SJSA1 (cell line): ENCODE data around the gene PRMT9. TPM values are rescaled to one million over a fixed set of nuclear protein-coding genes. Genes with fewer than 3 reads are reported as not detected.

Experiments used
- DNase-seq, 2 experiments: peaks; one replicate each; pipeline ENCODE4 v3.0.0-alpha.2; 2015 to 2020; ENCODE audit warnings: low spot score in 2 of 2, low read depth in 1 of 2
- H3K27ac ChIP-seq: fragments of 250-450 bp; sonication (Bioruptor Pico); 2 replicates; pipeline ENCODE4 v1.5.1; 2020; ENCODE audit warnings: mild to moderate bottlenecking, moderate library complexity
- H3K27me3 ChIP-seq: fragments of 250-450 bp; sonication (Bioruptor Pico); replicated peaks from 2 replicates; pipeline ENCODE4 v1.5.1; 2020; ENCODE audit warnings: mild to moderate bottlenecking, moderate library complexity
- H3K36me3 ChIP-seq: fragments of 250-450 bp; sonication (Bioruptor Pico); 2 replicates; pipeline ENCODE4 v1.5.1; 2020; ENCODE audit warnings: mild to moderate bottlenecking
- H3K4me1 ChIP-seq: fragments of 250-450 bp; sonication (Bioruptor Pico); replicated peaks from 2 replicates; pipeline ENCODE4 v1.6.1; 2021; ENCODE audit warnings: mild to moderate bottlenecking
- H3K4me3 ChIP-seq: fragments of 250-450 bp; sonication (Bioruptor Pico); 2 replicates; pipeline ENCODE4 v1.5.1; 2020; ENCODE audit warnings: mild to moderate bottlenecking
- H3K9me3 ChIP-seq: fragments of 250-450 bp; sonication (Bioruptor Pico); replicated peaks from 2 replicates; pipeline ENCODE4 v1.5.1; 2020; ENCODE audit warnings: mild to moderate bottlenecking
- total RNA-seq: library from RNA; depleted of rRNA; stranded (reverse); fragments of >200 nt; shearing (Covaris generic); gene quantifications from 2 replicates; pipeline ENCODE4 v1.2.3, GENCODE V29; 2014

PRMT9 gene
- total RNA-seq, 1 experiment from 2014 or later = 7.8 TPM

- H3K4me1 ChIP-seq = no peaks in the 10 kb centered on the region
- H3K27ac ChIP-seq = no peak overlapping the region
- no peak for DNase-seq
- H3K4me3 ChIP-seq = no peak overlapping the region
- no peaks in the 10 kb centered on the region for H3K9me3 ChIP-seq
- no peaks in the 10 kb centered on the region for H3K27me3 ChIP-seq
- H3K36me3 ChIP-seq = peaks cover 18% of the 10 kb centered on the region
Observed at GRCh38 chr4:147651563-147651962, 32.4 kb downstream of the PRMT9 start.

GRCh38 chr4:147648656-147649055 lies 35.3 kb downstream of the PRMT9 start:
- Histone ChIP-seq H3K9me3 (no peaks in the 10 kb centered on the region), H3K4me1 (no peaks in the 10 kb centered on the region), H3K27me3 (no peaks in the 10 kb centered on the region), H3K36me3 (peaks cover 12% of the 10 kb centered on the region), H3K27ac (no peak overlapping the region), H3K4me3 (no peak overlapping the region)
- no peak for DNase-seq

- DNase-seq = no peak
- Histone ChIP-seq H3K27ac (no peak overlapping the region), H3K36me3 (peaks cover 24% of the 10 kb centered on the region), H3K4me1 (no peaks in the 10 kb centered on the region), H3K27me3 (no peaks in the 10 kb centered on the region), H3K9me3 (no peaks in the 10 kb centered on the region), H3K4me3 (no peak overlapping the region)
Observed at GRCh38 chr4:147645099-147645498, 38.9 kb downstream of the PRMT9 start.

- Histone ChIP-seq H3K27ac (no peak overlapping the region), H3K36me3 (peaks cover 24% of the 10 kb centered on the region), H3K27me3 (no peaks in the 10 kb centered on the region), H3K4me3 (no peak overlapping the region), H3K4me1 (no peaks in the 10 kb centered on the region), H3K9me3 (no peaks in the 10 kb centered on the region)
- no peak for DNase-seq
Observed at GRCh38 chr4:147644471-147644870, 39.5 kb downstream of the PRMT9 start.

GRCh38 chr4:147643616-147644015 lies 40.3 kb downstream of the PRMT9 start:
- H3K4me3 ChIP-seq = no peak overlapping the region

GRCh38 chr4:147640331-147640730 lies 43.6 kb downstream of the PRMT9 start:
- H3K4me3 ChIP-seq = no peak overlapping the region
- H3K4me1 ChIP-seq = peaks cover 5% of the 10 kb centered on the region
- H3K27me3 ChIP-seq = no peaks in the 10 kb centered on the region; the same call in 1 of the 2 replicates
- no peak overlapping the region for H3K27ac ChIP-seq
- H3K9me3 ChIP-seq = no peaks in the 10 kb centered on the region
- H3K36me3 ChIP-seq = peaks cover 44% of the 10 kb centered on the region
- no peak for DNase-seq

More at GRCh38 chr4:147643616-147644015, 40.3 kb downstream of the PRMT9 start:
- Histone ChIP-seq H3K27me3 (no peaks in the 10 kb centered on the region; the same call in 1 of the 2 replicates), H3K9me3 (no peaks in the 10 kb centered on the region), H3K27ac (no peak overlapping the region), H3K36me3 (peaks cover 27% of the 10 kb centered on the region), H3K4me1 (peaks cover 5% of the 10 kb centered on the region)
- DNase-seq = no peak

DNA sequence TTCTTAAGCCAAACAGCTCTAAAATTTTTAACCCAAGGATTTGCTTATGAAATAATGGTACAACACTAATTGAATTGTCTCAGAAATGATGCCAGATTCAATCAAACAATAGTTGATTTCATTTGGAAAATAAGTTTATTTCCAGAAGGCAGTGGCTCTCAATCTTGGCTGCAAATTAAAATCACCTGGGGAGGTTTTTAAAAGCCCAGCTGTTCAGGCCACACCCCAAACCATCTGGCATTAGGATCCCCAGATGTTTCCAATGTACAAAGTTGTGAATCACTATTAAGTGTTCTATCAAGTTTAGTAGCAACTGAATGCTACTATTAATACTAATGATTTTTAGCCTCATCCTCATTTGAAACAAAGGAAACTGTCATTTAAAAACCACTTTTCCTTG lies 44.6 kb downstream of the PRMT9 start:
- no peak overlapping the region for H3K4me3 ChIP-seq
- H3K4me1 ChIP-seq = peaks cover 5% of the 10 kb centered on the region
- peaks cover 54% of the 10 kb centered on the region for H3K36me3 ChIP-seq
- DNase-seq = no peak
- no peaks in the 10 kb centered on the region for H3K9me3 ChIP-seq
- 0 out of 2 replicates have a peak overlapping the region, but pooled peaks have one; percentile 6 for H3K27ac ChIP-seq
- no peaks in the 10 kb centered on the region; the same call in 1 of the 2 replicates for H3K27me3 ChIP-seq

DNA sequence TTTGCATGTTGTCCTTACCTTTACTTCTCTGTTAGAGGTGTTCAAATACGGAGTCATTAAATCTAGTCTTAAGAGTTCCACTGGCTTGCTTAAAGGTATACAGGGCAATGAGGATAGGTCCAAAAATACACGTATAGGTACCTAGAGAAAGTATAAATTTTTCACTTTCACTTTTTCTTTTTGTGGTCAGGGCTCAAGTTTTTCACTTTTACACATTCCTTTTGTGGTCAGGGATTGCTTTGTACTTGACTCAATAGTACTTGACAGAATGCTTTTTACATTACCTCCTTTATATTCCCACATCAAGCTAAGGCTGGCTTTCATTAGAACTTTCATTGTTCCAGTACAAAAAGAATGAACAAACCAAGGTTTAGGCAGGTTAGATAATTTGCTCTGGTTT lies 45.0 kb downstream of the PRMT9 start:
- no peak overlapping the region for H3K4me3 ChIP-seq
- peak in 1 of 2 experiments; percentile 10 for DNase-seq
- H3K9me3 ChIP-seq = no peaks in the 10 kb centered on the region
- H3K4me1 ChIP-seq = peaks cover 5% of the 10 kb centered on the region
- H3K27ac ChIP-seq = 0 out of 2 replicates have a peak overlapping the region, but pooled peaks have one; percentile 6
- H3K36me3 ChIP-seq = peaks cover 57% of the 10 kb centered on the region
- no peaks in the 10 kb centered on the region; the same call in 1 of the 2 replicates for H3K27me3 ChIP-seq

- Histone ChIP-seq H3K27me3 (no peaks in the 10 kb centered on the region; the same call in 1 of the 2 replicates), H3K27ac (no peak overlapping the region), H3K9me3 (no peaks in the 10 kb centered on the region), H3K4me3 (no peak overlapping the region), H3K4me1 (peaks cover 5% of the 10 kb centered on the region), H3K36me3 (peaks cover 62% of the 10 kb centered on the region)
- DNase-seq = no peak
Observed at GRCh38 chr4:147638365-147638764, 45.6 kb downstream of the PRMT9 start.

- DNase-seq = no peak
- H3K4me3 ChIP-seq = no peak overlapping the region
- H3K36me3 ChIP-seq = peaks cover 60% of the 10 kb centered on the region
- no peaks in the 10 kb centered on the region for H3K9me3 ChIP-seq
- H3K27ac ChIP-seq = no peak overlapping the region
- no peaks in the 10 kb centered on the region; the same call in 1 of the 2 replicates for H3K27me3 ChIP-seq
- H3K4me1 ChIP-seq = peaks cover 5% of the 10 kb centered on the region
Observed at GRCh38 chr4:147635348-147635747, 48.6 kb downstream of the PRMT9 start.

DNA sequence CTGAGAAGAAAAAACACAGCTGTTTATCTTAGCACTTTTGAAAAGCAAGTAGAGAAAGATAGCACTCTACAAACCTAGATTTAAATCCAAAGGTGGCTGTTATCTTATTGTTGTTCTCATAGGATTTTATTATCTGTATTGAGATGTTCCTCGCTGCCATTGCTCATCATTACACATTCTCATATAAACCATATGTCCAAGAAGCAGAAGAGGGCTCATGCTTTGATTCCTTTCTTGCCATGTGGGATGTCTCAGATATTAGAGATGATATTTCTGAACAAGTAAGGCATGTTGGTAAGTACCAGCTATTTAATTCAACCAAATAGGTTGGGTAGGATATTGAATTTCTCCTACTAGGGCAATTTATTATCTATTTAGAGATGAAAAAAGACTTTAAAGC lies 50.3 kb downstream of the PRMT9 start:
- H3K4me1 ChIP-seq = no peaks in the 10 kb centered on the region
- H3K27me3 ChIP-seq = no peaks in the 10 kb centered on the region
- peaks cover 69% of the 10 kb centered on the region for H3K36me3 ChIP-seq
- H3K9me3 ChIP-seq = no peaks in the 10 kb centered on the region
- H3K27ac ChIP-seq = no peak overlapping the region
- H3K4me3 ChIP-seq = no peak overlapping the region
- DNase-seq = no peak

- no peak for DNase-seq
- no peaks in the 10 kb centered on the region for H3K9me3 ChIP-seq
- no peaks in the 10 kb centered on the region for H3K4me1 ChIP-seq
- H3K27me3 ChIP-seq = no peaks in the 10 kb centered on the region
- H3K4me3 ChIP-seq = no peak overlapping the region
- H3K36me3 ChIP-seq = peaks cover 70% of the 10 kb centered on the region
- H3K27ac ChIP-seq = no peak overlapping the region
Observed at GRCh38 chr4:147633113-147633512, 50.9 kb downstream of the PRMT9 start.

DNA sequence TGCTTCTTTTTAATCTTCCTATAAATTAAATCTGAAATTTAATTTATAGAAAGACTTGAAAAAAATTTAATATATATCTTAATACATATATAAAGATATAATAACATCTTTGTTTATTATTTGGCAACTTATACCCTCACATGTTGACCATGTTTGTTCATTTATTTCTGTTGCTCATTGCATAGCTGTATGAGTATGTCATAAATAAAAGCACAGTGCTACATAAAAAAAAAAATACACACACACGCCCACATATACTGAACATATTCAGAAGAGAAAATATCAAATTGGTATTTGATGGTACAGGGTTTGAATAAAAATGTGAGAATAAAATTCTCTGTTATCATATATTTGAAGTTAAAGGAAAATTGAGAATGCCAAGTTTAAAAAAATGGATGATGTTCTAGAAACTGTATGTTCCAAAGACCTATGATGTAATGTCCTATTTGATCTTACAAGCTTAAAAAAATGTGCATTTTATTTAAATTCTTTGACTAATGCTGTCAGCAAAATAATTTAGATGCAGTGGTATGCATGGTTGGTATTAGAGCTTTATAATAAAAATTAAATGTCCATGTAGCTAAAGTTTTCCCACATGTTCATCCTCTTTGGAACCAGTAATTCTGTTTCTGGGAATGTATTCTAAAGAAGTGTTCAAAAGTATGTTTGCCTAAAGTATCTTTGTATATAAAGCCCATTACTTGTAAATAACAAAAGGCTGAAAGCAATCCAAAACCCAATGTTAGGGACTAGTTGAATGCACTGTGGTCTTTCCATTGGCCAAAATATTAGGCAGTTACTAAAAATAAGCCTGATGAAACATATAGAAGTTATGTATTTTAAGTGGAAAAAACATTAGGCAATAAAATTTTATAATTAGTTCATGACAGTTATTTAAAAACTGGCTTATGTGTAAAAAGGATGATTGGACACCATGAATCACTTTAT lies 53.9 kb downstream of the PRMT9 start:
- no peaks in the 10 kb centered on the region for H3K4me1 ChIP-seq
- no peak overlapping the region for H3K4me3 ChIP-seq
- H3K9me3 ChIP-seq = no peaks in the 10 kb centered on the region
- no peak for DNase-seq
- no peaks in the 10 kb centered on the region for H3K27me3 ChIP-seq
- peaks cover 66% of the 10 kb centered on the region for H3K36me3 ChIP-seq
- H3K27ac ChIP-seq = no peak overlapping the region

- no peaks in the 10 kb centered on the region for H3K4me1 ChIP-seq
- no peaks in the 10 kb centered on the region for H3K27me3 ChIP-seq
- H3K27ac ChIP-seq = no peak overlapping the region
- DNase-seq = no peak
- peaks cover 65% of the 10 kb centered on the region for H3K36me3 ChIP-seq
- H3K9me3 ChIP-seq = no peaks in the 10 kb centered on the region
- no peak overlapping the region for H3K4me3 ChIP-seq
Observed at GRCh38 chr4:147628415-147628814, 55.5 kb downstream of the PRMT9 start.
